GM23338 (cell line): Measurements from ENCODE around the gene ASXL3. TPM values are rescaled to one million over a fixed set of nuclear protein-coding genes. Genes with fewer than 3 reads are reported as not detected.

Experiments
- CREB1 ChIP-seq: fragments of 250-450 bp; sonication (Bioruptor Pico); IDR thresholded peaks from 2 replicates; pipeline ENCODE4 v1.5.0; 2020; ENCODE audit warnings: low read depth, mild to moderate bottlenecking, moderate library complexity
- EZH2 ChIP-seq: fragments of 200-600 bp; sonication (generic); IDR thresholded peaks from one replicate; pipeline ENCODE4 v1.8.0; 2017; ENCODE audit warnings: antibody characterized with exemption, mild to moderate bottlenecking, low read depth; ENCODE audit not compliant: unreplicated experiment
- EZH2phosphoT487 ChIP-seq: fragments of 200-600 bp; sonication (generic); IDR thresholded peaks from one replicate; pipeline ENCODE4 v1.8.1; 2018; ENCODE audit warnings: antibody characterized with exemption; ENCODE audit not compliant: unreplicated experiment
- REST ChIP-seq: IDR thresholded peaks from one replicate; pipeline ENCODE4 v1.6.1; 2018; ENCODE audit warnings: antibody characterized with exemption; ENCODE audit not compliant: unreplicated experiment
- STAT1 ChIP-seq: IDR thresholded peaks from one replicate; pipeline ENCODE4 v1.6.1; 2016; ENCODE audit warnings: antibody characterized with exemption; ENCODE audit not compliant: unreplicated experiment
- ZNF331 ChIP-seq: fragments of 250-450 bp; sonication (Bioruptor Pico); IDR thresholded peaks from 2 replicates; pipeline ENCODE4 v1.5.0; 2020; ENCODE audit warnings: low read depth, mild to moderate bottlenecking, moderate library complexity
- ZNF462 ChIP-seq: fragments of 250-450 bp; sonication (Bioruptor Pico); IDR thresholded peaks from 2 replicates; pipeline ENCODE4 v1.5.0; 2020; ENCODE audit warnings: mild to moderate bottlenecking, moderate library complexity
- polyA plus RNA-seq: library from polyadenylated mRNA; unstranded; fragments of >200 nt; fragmentation: Nextera tagmentation; extraction: Ambion mirVana; gene quantifications from 2 replicates; pipeline ENCODE4 v1.2.1, GENCODE V29; 2016
- total RNA-seq: library from RNA; depleted of rRNA; stranded (reverse); fragments of >200 nt; shearing (Covaris generic); gene quantifications from 2 replicates; pipeline ENCODE4 v1.2.3, GENCODE V29; 2014

The ASXL3 gene
- total and polyA plus RNA-seq, 2 experiments from 2014 or later, result 0.23 to 1.4 TPM

- TF ChIP-seq ZNF462 (no peak), EZH2 (no peak), ZNF331 (CRISPR knock-in tag) (no peak), STAT1 (no peak), REST (no peak), EZH2phosphoT487 (no peak), CREB1 (CRISPR knock-in tag) (no peak)
These were observed 38.5 kb downstream of the ASXL3 start (continued) for GRCh38 chr18:33616556-33616955.
